Measurements from ENCODE around the gene HS6ST2. TPM values are rescaled to one million over a fixed set of nuclear protein-coding genes. Genes with fewer than 3 reads are reported as not detected.

Gene HS6ST2
- total RNA-seq, 1 donor, result under 0.01 TPM

DNA sequence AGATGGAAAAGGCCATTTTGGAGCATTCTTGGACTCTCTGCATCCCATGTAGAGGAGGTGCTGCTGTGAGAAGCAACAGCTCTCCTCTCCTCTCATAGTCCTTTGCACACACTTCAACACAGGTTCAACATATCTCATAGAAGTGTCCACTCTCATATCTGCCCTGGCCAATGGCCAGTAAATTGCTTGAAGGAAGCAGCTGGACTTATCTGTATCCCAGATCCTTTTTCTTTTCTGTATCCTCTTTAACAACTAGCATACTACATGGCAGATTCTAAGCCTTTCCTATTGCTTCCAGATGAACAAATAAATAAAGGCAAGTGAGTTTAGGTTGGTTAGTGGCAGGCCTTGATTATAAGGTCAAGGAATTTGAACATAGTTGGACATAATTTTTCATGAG is 122.0 kb downstream of the HS6ST2 start:
- no peak overlapping the region for H3K4me3 ChIP-seq (ENCODE audit: low read depth, low read length)
- no peak for DNase-seq (ENCODE audit: low read depth)
- TF ChIP-seq, protein P1, sequence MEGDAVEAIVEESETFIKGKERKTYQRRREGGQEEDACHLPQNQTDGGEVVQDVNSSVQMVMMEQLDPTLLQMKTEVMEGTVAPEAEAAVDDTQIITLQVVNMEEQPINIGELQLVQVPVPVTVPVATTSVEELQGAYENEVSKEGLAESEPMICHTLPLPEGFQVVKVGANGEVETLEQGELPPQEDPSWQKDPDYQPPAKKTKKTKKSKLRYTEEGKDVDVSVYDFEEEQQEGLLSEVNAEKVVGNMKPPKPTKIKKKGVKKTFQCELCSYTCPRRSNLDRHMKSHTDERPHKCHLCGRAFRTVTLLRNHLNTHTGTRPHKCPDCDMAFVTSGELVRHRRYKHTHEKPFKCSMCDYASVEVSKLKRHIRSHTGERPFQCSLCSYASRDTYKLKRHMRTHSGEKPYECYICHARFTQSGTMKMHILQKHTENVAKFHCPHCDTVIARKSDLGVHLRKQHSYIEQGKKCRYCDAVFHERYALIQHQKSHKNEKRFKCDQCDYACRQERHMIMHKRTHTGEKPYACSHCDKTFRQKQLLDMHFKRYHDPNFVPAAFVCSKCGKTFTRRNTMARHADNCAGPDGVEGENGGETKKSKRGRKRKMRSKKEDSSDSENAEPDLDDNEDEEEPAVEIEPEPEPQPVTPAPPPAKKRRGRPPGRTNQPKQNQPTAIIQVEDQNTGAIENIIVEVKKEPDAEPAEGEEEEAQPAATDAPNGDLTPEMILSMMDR (IDR thresholded peaks at IDR 0.05; ENCODE audit: insufficient read depth, low read length), result no peak

DNA sequence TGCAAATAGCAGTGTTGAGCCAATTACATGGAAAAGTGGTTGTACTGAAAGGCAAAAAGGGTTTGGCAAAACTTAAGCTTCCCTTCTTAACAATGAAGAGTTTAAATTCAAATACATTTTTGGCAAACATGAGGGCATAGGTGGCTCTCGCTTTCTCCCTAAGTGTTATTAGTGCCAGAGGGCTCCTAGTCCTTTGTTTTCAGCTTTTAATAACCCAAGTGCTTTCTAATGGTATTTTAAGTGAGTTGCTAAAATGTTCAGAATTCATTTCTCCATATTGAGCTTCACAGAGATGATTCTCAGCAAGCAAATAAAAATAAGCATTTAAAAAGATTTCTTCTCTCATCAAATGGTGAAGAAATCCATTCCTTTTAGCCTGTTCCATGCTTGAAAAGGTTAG is 123.7 kb downstream of the HS6ST2 start:
- DNase-seq (ENCODE audit: low read depth), result no peak
- no peak overlapping the region for H3K4me3 ChIP-seq (ENCODE audit: low read depth, low read length)
- TF ChIP-seq, protein P1 (IDR thresholded peaks at IDR 0.05; ENCODE audit: insufficient read depth, low read length), result no peak

DNA sequence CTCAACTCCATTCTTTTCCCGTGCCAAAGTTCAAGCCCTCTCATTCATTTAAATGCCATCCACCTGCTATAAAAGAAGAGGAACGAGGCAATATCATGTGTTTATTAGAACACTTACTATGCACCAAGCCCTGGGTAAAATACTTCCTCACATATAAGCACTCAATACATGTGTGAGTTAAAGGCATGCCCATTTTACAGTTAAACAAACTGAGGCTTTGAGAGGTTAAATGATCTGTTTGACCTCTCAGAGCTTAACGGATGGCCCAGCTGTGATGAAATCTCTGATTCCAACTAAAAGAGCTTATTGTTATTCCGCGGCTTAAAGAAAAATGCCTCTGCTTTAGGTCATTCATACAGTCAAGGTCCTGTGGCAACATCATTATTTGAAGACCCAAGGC is 124.3 kb downstream of the HS6ST2 start:
- DNase-seq (ENCODE audit: low read depth), result no peak
- TF ChIP-seq, protein P1 (IDR thresholded peaks at IDR 0.05; ENCODE audit: insufficient read depth, low read length), result no peak
- H3K4me3 ChIP-seq (ENCODE audit: low read depth, low read length), result no peak overlapping the region

DNA sequence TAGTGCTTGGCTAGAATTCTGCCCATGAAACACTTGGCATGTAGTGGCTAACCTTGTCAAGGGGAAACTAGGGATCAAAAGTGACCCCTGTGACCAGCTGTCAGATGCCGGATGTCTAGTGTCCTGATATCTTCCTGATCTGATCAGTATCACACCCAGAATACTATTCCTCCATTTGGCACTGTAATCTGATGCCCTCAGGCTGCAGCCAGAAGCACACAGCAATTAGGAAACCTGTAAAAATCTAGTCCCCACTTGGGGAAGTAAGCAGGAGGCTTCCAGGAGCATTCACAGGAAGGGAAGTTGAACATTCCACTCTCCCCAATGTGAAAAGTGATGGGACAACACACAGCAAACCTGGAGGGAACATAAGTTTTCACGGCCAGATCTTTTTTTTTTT is 125.1 kb downstream of the HS6ST2 start:
- TF ChIP-seq, protein P1 (IDR thresholded peaks at IDR 0.05; ENCODE audit: insufficient read depth, low read length), result no peak
- DNase-seq (ENCODE audit: low read depth), result no peak
- no peak overlapping the region for H3K4me3 ChIP-seq (ENCODE audit: low read depth, low read length)

DNA sequence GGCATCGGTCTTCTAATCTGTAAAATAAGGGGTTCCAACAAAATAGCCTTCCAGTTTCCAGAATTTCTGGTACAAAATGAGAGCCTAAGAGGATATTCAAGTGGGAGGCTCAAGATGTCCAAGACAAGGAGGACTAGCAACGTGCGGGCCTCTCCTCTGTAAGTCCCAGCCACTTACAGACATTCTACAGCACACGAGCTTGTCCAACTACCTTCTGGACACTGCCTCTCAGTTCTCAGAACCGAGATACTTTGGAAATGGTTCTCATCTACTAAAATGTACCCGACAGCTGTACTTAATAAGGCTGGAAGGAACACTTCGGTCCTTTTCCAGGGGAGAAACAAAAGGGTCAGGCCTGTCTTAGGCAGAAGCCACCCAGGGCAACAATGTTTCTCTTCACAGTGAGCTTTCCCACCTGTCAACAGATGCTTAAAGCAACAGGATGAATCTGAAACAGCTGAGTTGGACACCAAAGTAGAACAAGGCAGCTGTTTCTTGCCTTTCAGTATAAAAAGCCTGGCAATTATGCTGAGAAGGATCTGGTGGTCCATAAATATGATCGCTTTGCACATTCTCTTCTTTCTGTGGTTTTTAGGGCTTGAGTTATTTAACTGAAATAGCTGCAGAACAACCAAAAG is 127.0 kb downstream of the HS6ST2 start:
- DNase-seq (ENCODE audit: low read depth), result no peak

DNA sequence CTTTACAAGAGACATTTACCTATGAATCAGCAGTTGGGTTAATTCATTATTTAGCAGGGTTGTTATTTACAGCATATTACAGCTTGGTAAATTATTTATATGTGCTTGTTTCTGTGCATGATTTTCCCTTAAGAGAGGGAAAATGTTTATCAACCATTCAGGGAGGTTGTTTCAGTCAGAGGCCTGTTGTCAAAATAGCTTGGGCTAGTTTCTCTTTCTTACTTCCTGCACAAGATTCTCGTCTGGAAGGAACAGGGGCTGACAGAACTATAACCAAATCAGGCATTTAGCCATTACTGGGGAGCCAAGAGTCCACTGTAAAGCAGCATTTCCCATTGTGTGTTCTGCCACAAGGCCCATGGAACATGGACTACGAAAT is 135.8 kb downstream of the HS6ST2 start:
- TF ChIP-seq, protein P1 (IDR thresholded peaks at IDR 0.05; ENCODE audit: insufficient read depth, low read length), result no peak
- no peak for DNase-seq (ENCODE audit: low read depth)

More for the DNA sequence above, 127.0 kb downstream of the HS6ST2 start:
- no peak overlapping the region for H3K4me3 ChIP-seq (ENCODE audit: low read depth, low read length)
- TF ChIP-seq, protein P1 (IDR thresholded peaks at IDR 0.05; ENCODE audit: insufficient read depth, low read length), result no peak

More for the DNA sequence above, 135.8 kb downstream of the HS6ST2 start:
- no peak overlapping the region for H3K4me3 ChIP-seq (ENCODE audit: low read depth, low read length)

Data from fibroblast of the aortic adventitia (primary cell).